Activated CD4-positive, CD25-positive, alpha-beta regulatory T cell treated with anti-CD3 and anti-CD28 coated beads, Interleukin-2, amount 50 U/mL, for 72 hours (primary cell): ENCODE data around the gene RNF208.
"Not testable (repeated sequence)": the region's sequence is repeated elsewhere in the genome, so short reads cannot be mapped to it uniquely, and the experiment has no call there.

Source experiments
- DNase-seq: peaks from one replicate; pipeline ENCODE4 v3.0.0; 2021

Gene RNF208, protein sequence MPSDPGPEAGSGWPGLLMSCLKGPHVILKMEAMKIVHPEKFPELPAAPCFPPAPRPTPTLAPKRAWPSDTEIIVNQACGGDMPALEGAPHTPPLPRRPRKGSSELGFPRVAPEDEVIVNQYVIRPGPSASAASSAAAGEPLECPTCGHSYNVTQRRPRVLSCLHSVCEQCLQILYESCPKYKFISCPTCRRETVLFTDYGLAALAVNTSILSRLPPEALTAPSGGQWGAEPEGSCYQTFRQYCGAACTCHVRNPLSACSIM

GRCh38 chr9:137222190-137223077, at the start of gene RNF208:
Gene RNF208, minus strand, starts transcription at chr9:137222240. Its CDS starts 1,028 bp downstream, at chr9:137221212.
- DNase-seq: no peak

GRCh38 chr9:137271696-137272076, 49.6 kb upstream of the RNF208 start:
- DNase-seq: no peak

DNA sequence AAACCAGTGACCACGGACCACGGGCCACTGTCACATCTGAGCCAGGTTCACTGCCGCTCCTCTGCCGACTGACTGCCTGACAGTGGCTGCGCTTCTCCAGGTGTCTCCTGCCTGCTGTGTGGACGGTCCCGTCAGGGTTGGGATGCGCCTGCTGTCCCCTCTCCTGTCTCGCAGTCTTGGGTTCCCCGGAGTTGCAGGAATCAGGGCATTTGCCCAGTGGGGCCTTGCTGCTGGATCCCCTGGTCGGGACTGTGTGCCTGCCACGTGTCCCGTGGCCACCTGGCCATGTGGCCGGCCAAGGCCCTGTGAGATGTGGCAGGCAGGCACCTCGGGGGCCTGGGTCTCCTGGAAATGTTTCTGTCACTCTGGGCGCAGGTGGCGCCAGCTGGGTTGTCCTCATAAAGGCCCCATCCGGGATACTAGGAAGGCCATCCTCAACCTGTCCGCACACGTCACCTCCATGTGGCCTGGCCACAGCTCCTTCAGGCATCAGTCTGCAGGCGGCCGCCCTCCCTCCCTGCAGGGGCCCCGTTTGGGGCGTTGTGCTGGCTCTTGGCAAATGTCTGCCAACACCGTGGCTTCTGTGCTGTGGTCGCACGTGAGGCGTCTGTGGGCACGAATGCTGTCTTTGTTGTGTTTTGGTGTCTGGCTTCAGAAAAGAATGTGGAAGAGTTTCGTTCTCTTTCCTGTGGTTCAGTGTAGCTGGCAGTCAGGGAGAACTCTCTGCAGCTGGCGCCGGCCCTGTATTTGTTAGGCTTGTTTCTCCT, 49.1 kb upstream of the RNF208 start:
- no peak for DNase-seq

DNA sequence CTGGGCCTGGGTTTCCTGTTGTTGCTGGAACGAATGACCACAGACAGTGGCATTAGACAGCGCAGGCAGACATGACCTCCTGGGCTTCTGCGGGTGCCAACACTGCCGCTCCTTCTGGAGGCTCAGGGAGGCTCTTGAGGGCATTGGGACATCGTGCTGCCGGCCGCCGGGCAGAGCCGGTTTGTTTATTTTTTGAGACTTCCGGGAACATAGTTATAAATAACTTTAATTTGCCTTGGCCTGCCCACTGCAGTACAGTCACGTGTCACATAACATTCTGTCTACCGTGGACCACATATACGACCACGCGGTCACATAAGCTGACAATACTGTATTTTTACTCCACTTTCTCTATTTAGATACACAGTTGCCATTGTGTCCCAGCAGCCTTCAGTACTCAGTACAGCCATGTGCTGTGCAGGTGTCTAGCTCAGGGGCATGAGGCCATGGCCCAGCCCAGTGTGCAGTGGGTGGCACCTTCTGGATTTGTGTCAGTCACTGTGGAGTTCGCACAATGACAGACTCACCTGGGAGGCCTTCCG, 47.3 kb upstream of the RNF208 start:
- no peak for DNase-seq

GRCh38 chr9:137268538-137269201, 46.6 kb upstream of the RNF208 start:
- no peak for DNase-seq

DNA sequence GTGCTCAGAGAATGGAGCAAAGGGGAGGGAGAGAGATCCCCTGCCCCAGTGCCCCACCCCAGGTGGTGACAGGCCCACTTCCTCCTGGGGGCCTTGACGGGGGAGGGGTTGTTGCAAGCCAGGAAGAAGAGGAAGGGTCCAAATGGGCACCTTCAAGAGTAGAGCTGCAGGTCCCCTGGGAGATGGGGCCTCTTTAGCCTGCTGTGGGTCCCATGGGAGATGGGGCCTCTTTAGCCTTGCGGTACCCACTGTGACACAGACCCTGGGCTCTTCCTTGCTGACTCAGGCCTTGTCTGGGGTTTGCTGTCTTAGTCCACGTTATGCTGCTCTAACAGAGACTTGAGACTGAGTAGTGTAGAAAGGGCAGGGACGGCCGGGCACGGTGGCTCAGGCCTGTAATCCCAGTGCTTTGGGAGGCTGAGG, 45.9 kb upstream of the RNF208 start:
- no peak for DNase-seq

GRCh38 chr9:137266585-137267453, 44.8 kb upstream of the RNF208 start:
- DNase-seq: no peak

GRCh38 chr9:137266162-137266527, 44.1 kb upstream of the RNF208 start:
- no peak for DNase-seq

DNA sequence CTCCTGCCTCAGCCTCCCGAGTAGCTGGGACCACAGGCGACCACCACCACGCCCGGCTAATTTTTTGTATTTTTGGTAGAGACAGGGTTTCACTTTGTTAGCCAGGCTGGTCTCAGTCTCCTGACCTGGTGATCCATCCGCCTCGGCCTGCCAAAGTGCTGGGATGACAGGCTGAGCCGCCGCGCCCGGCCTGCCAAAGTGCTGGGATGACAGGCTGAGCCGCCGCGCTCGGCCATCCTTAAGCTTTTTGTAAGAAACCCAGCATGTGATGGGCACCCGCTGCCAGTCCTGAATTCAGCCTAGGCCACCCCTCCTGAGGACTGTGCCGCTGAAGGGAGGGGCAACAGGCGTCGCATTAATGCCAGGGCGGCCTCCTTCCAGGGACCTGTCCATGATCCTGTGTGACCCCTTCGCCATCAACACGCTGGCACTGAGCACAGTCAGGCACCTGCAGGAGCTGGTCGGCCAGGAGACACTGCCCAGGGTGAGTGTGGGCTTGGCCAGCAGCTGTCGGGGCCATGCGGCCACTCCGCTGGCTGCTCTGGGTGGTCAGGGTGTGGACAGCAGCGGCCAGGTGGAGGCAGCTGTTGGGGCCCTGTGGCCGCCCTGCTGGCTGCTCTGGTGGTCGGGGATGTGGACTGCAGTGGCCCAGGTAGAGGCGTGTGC, 43.6 kb upstream of the RNF208 start:
- DNase-seq: no peak

- DNase-seq: no peak
Observed at GRCh38 chr9:137264067-137264466, 42.0 kb upstream of the RNF208 start.

DNA sequence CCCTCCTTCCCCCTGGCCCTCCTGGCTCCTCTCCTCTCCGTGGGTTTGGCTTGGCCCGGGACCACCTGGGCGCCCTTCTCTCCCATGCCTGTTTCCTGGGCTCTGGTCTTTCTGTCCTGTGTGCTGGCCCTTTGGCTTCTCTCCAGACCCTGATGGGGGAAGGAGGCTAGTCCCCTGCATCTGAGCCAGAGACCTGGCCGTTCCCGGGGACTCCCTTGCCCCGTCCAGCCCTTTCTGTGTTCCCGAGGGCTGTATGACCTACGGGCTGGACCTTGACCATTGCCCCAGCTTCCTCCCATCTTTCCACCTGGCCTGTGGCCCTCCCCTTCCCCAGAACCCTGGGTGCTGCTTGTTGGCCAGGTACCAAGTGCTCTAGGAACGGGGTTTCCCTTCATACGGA, 41.5 kb upstream of the RNF208 start:
- no peak for DNase-seq

DNA sequence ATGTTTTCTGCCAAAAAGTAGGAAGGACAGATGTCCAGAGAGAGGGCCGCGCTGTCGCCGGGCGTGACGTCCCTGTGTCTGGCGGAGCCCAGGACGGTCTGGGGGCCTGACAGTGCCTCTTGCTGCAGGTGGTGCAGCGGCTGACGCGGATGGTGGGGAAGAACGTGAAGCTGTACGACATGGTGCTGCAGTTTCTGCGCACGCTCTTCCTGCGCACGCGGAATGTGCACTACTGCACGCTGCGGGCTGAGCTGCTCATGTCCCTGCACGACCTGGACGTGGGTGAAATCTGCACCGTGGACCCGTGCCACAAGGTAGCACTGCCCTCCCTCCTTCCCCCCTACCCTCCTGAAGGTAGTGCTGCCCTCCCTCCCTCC, 40.9 kb upstream of the RNF208 start:
- no peak for DNase-seq

DNA sequence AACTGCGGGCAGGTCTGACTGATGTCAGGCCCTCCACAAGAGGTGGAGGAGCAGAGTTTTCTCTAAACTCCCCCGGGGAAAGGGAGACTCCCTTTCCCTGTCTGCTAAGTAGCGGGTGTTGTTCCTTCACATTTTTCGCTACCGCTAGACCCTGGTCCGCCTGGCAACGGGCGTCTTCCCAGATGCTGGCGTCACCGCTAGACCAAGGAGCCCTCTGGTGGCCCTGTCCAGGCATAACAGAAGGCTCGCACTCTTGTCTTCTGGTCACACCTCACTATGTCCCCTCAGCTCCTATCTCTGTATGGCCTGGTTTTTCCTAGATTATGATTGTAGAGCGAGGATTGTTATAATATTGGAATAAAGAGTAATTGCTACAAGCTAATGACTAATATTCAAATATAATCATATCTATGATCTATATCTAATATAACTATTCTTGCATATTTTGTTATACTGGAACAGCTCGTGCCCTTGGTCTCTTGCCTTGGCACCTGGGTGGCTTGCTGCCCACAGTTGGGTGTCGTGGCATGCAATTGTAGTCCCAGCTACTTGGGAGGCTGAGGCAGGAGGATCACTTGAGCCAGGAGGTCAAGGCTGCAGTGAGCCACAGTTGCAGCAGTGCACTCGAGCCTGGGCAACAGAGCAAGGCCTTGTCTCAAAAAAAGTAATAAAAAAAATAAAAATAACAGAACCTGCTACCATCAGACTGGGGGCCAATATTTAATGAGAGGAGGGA, 40.3 kb upstream of the RNF208 start:
- DNase-seq: not testable (repeated sequence)

DNA sequence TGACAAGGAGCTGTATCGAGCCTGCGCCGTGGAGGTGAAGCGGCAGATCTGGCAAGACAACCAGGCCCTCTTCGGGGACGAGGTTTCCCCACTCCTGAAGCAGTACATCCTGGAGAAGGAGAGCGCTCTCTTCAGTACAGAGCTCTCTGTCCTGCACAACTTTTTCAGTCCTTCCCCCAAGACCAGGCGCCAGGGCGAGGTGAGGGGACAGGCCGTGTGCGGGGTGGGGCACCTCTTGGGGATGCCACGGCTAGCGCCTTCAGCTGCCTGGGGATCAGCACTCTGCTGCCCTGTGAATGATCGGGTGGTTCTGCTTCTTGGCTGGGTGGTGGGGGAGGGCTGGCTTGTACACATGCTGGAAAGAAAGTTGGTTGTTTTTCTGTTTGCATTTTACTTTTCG, 34.8 kb upstream of the RNF208 start:
- DNase-seq: no peak

GRCh38 chr9:137256362-137256761, 34.3 kb upstream of the RNF208 start:
- no peak for DNase-seq

DNA sequence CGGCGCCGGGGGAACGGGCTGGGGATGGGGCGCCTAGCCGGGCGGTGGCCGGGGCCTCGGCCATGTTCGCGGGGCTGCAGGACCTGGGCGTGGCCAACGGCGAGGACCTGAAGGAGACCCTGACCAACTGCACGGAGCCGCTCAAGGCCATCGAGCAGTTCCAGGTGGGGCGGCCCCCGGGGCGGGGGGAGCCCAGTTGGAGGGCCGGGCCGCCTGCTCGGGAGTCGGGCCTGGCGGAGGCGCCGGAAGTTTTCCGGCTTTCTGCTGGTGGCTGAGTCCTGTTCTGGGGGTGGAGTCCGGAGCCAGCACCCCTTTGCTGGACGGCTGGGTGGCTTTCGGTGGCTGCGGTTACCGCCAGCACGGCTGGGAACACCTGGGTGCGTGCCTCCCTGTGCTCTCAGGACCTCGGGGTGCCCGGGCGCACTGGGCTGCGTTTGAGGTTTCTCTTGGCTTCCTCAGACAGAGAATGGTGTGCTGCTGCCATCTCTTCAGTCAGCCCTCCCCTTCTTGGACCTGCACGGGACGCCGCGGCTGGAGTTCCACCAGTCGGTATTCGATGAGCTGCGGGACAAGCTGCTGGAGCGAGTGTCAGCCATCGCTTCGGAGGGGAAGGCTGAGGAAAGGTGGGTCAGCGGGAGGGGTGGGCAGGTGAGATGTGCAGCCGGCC, 33.5 kb upstream of the RNF208 start:
- no peak for DNase-seq

DNA sequence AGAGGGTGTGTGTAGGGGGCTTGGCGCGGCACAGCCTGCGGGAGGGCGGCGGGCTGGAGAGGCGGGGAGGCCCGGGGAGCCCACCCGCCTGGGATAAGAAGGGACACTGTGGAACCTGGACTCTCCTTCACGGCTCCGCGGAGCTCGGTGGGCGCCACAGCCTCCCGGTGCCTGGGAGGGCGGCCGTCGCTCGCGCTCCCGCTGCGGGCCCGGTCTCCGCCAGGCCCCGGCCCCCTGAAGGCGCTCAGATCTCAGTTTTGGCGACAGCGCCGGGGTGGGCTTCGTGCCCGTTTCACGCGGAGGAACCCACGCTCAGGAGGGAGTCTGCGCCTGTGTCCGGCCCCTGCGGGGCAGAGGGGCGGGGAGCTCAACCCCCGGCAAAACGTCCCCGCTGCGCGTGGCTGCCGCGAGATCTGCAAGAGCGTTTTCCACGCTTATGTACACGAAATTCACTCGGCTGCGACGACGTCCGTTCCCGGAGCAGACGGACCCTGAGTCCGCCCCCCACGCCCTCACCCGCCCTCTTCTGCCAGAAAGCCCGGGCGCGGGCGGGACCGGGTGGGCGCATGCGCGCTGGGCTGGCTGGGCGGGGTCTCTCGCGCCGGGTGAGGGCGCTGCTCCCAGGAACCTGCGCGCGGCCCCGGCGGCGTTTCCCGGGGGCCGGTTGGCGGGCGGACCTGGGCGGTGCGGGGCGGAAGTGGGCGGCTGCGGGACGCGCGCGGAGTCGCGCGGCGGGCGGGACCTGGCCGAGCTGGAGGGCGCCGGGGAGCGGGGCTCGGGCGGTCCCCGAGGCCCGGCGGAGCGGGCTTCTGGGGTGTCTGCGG, 32.8 kb upstream of the RNF208 start, which contains the start of gene NELFB:
Gene NELFB, plus strand, starts transcription at position 704 of the 824 bp plus-strand sequence.
- peak; percentile 99 for DNase-seq

DNA sequence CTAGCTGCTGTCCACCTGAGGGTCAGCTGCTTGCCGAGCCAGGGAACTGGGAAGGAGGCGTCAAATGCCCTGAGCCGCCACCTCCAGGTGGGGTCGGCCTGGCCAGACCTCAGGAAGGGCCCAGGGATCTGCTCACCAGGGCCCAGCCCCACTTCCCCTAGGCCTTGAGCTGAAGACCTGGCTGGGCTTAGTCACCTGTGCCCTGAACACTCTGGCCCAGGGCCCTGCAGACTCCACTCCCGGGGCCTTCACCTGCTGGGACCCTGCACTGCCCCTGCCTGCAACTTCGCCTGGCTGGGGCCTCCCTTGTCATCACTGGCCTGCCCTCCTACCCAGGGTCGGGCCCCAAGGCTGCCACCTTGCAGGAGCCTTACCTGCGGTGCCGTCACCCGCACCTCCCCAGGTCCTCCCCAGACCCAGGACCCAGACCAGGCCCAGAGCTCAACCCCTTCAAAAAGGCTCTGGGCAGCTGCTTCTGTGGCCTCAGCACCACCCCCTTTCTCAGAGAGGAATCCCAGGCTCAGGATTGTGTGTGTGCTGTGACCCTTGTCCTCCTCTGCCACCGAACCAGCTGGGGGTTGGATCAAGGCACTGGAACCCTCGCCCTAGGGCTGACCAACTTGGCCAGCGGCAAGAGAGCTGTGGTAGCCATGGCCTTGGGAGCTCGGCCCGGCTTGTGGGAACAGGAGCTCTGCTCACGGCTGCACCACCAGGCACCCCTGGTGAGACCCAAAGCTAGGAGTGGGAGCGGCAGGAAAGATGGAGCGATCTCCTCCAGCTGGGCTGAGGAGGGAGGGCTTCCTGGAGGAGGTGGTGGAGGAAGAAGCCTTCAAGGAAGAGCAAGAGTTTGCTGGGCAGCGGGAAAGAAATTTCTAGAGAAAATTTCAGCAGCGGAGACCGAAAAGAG, 31.9 kb upstream of the RNF208 start:
- DNase-seq: no peak
